ENCODE data around the gene NUDT21. TPM values are rescaled to one million over a fixed set of nuclear protein-coding genes. Genes with fewer than 3 reads are reported as not detected.
"Not testable (repeated sequence)": the region's sequence is repeated elsewhere in the genome, so short reads cannot be mapped to it uniquely, and the experiment has no call there.

Gene NUDT21
- total RNA-seq, 1 experiment from 2014 or later = 109 TPM

DNA sequence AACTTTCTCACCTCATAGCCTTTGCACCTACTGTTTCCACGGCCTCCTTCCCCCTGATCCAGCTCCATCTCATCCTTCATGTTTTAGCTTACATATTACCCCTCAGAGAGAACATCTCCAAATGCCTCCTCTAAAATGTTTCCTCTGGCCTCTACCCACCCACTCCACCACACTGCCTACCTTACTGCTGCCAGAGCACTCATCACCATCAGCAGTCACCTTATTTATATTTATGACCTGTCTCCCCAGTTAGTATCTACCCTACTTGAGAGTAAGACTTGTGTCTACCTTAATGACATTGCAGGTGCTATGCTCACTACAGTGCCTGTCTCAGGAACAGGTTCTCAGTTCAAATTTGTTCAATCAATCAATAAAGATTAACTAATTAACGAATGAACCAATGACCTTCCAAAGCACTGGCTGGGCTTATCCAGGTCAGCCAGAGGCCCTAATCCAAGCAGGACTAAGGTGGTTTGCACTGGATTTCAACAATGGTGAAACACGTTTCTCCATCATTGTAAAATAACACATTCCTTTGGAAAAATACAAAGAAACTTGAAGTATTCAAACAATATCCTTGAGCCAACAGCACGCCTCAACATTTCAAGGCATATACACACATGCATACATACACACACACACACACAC is 66.9 kb downstream of the NUDT21 start:
- no peak overlapping the region for H3K27ac ChIP-seq (ENCODE audit: low read length)
- H2AFZ ChIP-seq (ENCODE audit: low read length) = no peak overlapping the region
- peaks cover 15% of the 10 kb centered on the region for H3K4me1 ChIP-seq (ENCODE audit: insufficient read depth, low read length)
- H3K9ac ChIP-seq (ENCODE audit: low read length) = no peak overlapping the region
- POLR2A ChIA-PET (ENCODE audit: unreplicated experiment) = no interaction called here
- no peaks in the 10 kb centered on the region for H3K27me3 ChIP-seq (ENCODE audit: low read length)
- H3K36me3 ChIP-seq (ENCODE audit: low read depth, low read length) = peaks cover 28% of the 10 kb centered on the region
- intact Hi-C loops (cut with micrococcal nuclease) = no loop called here
- ATAC-seq = no peak
- no peaks in the 10 kb centered on the region for H3K79me2 ChIP-seq (ENCODE audit: low read length)
- CTCF ChIA-PET = no interaction called here
- no peaks in the 10 kb centered on the region for H3K9me3 ChIP-seq (ENCODE audit: low read length)
- no peaks in the 10 kb centered on the region for H4K20me1 ChIP-seq (ENCODE audit: low read length)
- H3K4me3 ChIP-seq (ENCODE audit: low read length) = no peak overlapping the region
- TF ChIP-seq, protein P1, sequence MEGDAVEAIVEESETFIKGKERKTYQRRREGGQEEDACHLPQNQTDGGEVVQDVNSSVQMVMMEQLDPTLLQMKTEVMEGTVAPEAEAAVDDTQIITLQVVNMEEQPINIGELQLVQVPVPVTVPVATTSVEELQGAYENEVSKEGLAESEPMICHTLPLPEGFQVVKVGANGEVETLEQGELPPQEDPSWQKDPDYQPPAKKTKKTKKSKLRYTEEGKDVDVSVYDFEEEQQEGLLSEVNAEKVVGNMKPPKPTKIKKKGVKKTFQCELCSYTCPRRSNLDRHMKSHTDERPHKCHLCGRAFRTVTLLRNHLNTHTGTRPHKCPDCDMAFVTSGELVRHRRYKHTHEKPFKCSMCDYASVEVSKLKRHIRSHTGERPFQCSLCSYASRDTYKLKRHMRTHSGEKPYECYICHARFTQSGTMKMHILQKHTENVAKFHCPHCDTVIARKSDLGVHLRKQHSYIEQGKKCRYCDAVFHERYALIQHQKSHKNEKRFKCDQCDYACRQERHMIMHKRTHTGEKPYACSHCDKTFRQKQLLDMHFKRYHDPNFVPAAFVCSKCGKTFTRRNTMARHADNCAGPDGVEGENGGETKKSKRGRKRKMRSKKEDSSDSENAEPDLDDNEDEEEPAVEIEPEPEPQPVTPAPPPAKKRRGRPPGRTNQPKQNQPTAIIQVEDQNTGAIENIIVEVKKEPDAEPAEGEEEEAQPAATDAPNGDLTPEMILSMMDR (conservative IDR thresholded peaks at IDR 0.05; ENCODE audit: low read depth, low read length) = no peak
- TF ChIP-seq EZH2phosphoT487 (IDR thresholded peaks at IDR 0.05; ENCODE audit: borderline replicate concordance, low read length) (no peak), EZH2 (IDR thresholded peaks at IDR 0.05; ENCODE audit: low read length, unreplicated experiment) (no peak)
- no peaks in the 10 kb centered on the region for H3K9me2 ChIP-seq (replicated peaks; ENCODE audit: low read length)
- no TSS peak for BruUV-seq (replicated peaks)
- no peak for DNase-seq
- no peak overlapping the region for H3K4me2 ChIP-seq (ENCODE audit: low read length)
- peaks cover 4% of the 10 kb centered on the region for H3F3A ChIP-seq (ENCODE audit: low read length, unreplicated experiment)

DNA sequence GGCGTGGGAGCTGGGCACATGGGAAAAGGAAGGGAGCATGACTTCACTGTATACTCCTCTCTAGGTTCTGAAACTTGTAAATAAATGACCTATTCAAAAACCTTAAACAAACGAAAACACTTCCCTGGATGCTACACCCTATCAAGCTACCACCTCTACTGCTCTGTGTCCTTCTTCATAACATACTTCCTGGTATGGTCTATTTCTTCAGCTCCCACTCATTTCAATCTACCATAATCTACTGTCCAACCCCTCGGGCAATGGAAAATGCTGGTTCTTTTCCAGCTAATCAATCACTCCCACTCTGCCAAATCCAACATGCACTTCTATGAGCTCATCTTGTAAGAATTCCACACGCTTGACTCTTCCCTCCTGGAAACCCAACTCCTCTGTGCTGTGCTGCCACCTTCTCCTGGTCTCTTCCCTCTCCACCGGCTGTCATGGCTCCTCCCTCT is 68.2 kb downstream of the NUDT21 start:
- Histone ChIP-seq H3K27me3 (ENCODE audit: low read length) (no peaks in the 10 kb centered on the region), H3K27ac (ENCODE audit: low read length) (peak overlapping the region; percentile 56), H3K9ac (ENCODE audit: low read length) (no peak overlapping the region), H3K9me3 (ENCODE audit: low read length) (no peaks in the 10 kb centered on the region), H2AFZ (ENCODE audit: low read length) (no peak overlapping the region), H4K20me1 (ENCODE audit: low read length) (no peaks in the 10 kb centered on the region), H3K9me2 (replicated peaks; ENCODE audit: low read length) (no peaks in the 10 kb centered on the region), H3K79me2 (ENCODE audit: low read length) (no peaks in the 10 kb centered on the region), H3K36me3 (ENCODE audit: low read depth, low read length) (peaks cover 24% of the 10 kb centered on the region), H3K4me3 (ENCODE audit: low read length) (no peak overlapping the region), H3K4me2 (ENCODE audit: low read length) (peak overlapping the region; percentile 39; the same call in 1 of the 2 replicates), H3F3A (ENCODE audit: low read length, unreplicated experiment) (peaks cover 4% of the 10 kb centered on the region), H3K4me1 (ENCODE audit: insufficient read depth, low read length) (peaks cover 15% of the 10 kb centered on the region)
- no TSS peak for BruUV-seq (replicated peaks)
- DNase-seq = peak; percentile 86
- CTCF ChIA-PET = no interaction called here
- peak; percentile 98 for ATAC-seq
- POLR2A ChIA-PET (ENCODE audit: unreplicated experiment) = no interaction called here
- TF ChIP-seq, protein P1 (conservative IDR thresholded peaks at IDR 0.05; ENCODE audit: low read depth, low read length) = no peak
- TF ChIP-seq EZH2 (IDR thresholded peaks at IDR 0.05; ENCODE audit: low read length, unreplicated experiment) (no peak), EZH2phosphoT487 (IDR thresholded peaks at IDR 0.05; ENCODE audit: borderline replicate concordance, low read length) (no peak)
- intact Hi-C loops (cut with micrococcal nuclease) = no loop called here

DNA sequence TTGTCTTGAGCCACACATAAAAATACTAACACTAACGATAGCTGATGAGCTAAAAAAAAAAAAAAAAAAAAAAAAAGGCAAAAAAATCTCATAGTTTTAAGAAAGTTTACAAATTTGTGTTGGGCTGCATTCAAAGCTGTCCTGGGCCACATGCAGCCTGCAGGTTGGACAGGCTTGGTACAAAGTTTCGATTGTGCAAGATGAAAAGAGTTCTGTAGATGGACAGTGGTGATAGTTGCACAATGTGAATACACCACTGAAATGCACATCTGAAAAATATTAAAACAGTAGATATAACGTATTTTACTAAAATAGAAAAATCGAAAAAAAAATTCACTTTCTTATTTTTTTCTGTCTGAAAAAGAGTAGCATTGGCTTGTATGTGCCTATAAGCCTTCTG is 68.7 kb downstream of the NUDT21 start:
- Histone ChIP-seq H3F3A (ENCODE audit: low read length, unreplicated experiment) (peaks cover 4% of the 10 kb centered on the region), H3K27ac (ENCODE audit: low read length) (peak overlapping the region; percentile 56), H3K9me3 (ENCODE audit: low read length) (no peaks in the 10 kb centered on the region), H2AFZ (ENCODE audit: low read length) (no peak overlapping the region), H3K9ac (ENCODE audit: low read length) (no peak overlapping the region), H3K9me2 (replicated peaks; ENCODE audit: low read length) (no peaks in the 10 kb centered on the region), H3K36me3 (ENCODE audit: low read depth, low read length) (peaks cover 24% of the 10 kb centered on the region), H3K27me3 (ENCODE audit: low read length) (no peaks in the 10 kb centered on the region), H4K20me1 (ENCODE audit: low read length) (no peaks in the 10 kb centered on the region), H3K4me3 (ENCODE audit: low read length) (no peak overlapping the region), H3K4me1 (ENCODE audit: insufficient read depth, low read length) (peaks cover 15% of the 10 kb centered on the region), H3K4me2 (ENCODE audit: low read length) (peak overlapping the region; percentile 39; the same call in 1 of the 2 replicates), H3K79me2 (ENCODE audit: low read length) (no peaks in the 10 kb centered on the region)
- CTCF ChIA-PET = no interaction called here
- POLR2A ChIA-PET (ENCODE audit: unreplicated experiment) = no interaction called here
- ATAC-seq (no peak), DNase-seq (no peak)
- TF ChIP-seq EZH2phosphoT487 (IDR thresholded peaks at IDR 0.05; ENCODE audit: borderline replicate concordance, low read length) (no peak), EZH2 (IDR thresholded peaks at IDR 0.05; ENCODE audit: low read length, unreplicated experiment) (no peak)
- TF ChIP-seq, protein P1 (conservative IDR thresholded peaks at IDR 0.05; ENCODE audit: low read depth, low read length) = no peak
- BruUV-seq (replicated peaks) = no TSS peak
- intact Hi-C loops (cut with micrococcal nuclease) = no loop called here

DNA sequence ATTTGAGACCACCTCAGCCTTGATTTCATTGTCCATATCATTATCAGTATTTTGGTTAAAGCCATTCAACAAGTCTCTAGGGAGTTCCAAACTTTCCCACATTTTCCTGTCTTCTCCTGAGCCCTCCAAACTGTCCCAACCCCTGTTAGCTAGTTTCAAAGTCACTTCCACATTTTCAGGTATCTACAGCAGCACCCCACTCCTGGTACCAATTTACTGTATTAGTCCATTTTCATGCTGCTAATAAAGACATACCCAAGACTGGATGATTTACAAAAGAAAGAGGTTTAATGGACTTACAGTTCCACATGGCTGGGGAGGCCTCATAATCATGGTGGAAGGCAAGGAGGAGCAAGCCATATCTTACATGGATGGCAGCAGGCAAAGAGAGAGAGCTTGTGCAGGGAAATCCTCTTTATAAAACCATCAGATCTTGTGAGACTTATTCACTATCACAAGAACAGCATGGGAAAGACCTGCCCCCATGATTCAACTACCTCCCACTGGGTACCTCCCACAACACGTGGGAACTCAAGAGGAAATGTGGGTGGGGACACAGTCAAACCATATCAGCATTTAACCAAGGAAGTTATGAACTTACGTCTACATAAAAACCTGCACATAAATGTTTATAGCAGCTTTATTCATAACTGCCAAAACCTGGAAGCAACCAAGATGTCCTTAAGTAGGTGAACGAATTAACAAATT is 70.2 kb downstream of the NUDT21 start:
- intact Hi-C loops (cut with micrococcal nuclease); H3K27ac ChIP-seq (ENCODE audit: low read length); H3K79me2 ChIP-seq (ENCODE audit: low read length); H4K20me1 ChIP-seq (ENCODE audit: low read length); DNase-seq; H2AFZ ChIP-seq (ENCODE audit: low read length); ATAC-seq; H3K4me2 ChIP-seq (ENCODE audit: low read length); POLR2A ChIA-PET (ENCODE audit: unreplicated experiment); H3K9me3 ChIP-seq (ENCODE audit: low read length); H3K9me2 ChIP-seq (replicated peaks; ENCODE audit: low read length); H3F3A ChIP-seq (ENCODE audit: low read length, unreplicated experiment); H3K27me3 ChIP-seq (ENCODE audit: low read length); H3K9ac ChIP-seq (ENCODE audit: low read length); H3K4me3 ChIP-seq (ENCODE audit: low read length); CTCF ChIA-PET; BruUV-seq (replicated peaks): not testable (repeated sequence)
- Histone ChIP-seq H3K4me1 (ENCODE audit: insufficient read depth, low read length) (peaks cover 15% of the 10 kb centered on the region), H3K36me3 (ENCODE audit: low read depth, low read length) (peaks cover 24% of the 10 kb centered on the region)

Data from PC-3 (cell line).